GM12874 (cell line): Measurements from ENCODE around the gene GNAO1.

ENCODE experiments used
- TF ChIP-seq, protein P1 (sequence below): IDR thresholded peaks from 2 replicates; pipeline ENCODE4 v1.5.1; 2011; ENCODE audit warnings: low read depth, mild to moderate bottlenecking, control low read depth, low read length, moderate library complexity; ENCODE audit not compliant: insufficient read depth

Gene GNAO1

DNA sequence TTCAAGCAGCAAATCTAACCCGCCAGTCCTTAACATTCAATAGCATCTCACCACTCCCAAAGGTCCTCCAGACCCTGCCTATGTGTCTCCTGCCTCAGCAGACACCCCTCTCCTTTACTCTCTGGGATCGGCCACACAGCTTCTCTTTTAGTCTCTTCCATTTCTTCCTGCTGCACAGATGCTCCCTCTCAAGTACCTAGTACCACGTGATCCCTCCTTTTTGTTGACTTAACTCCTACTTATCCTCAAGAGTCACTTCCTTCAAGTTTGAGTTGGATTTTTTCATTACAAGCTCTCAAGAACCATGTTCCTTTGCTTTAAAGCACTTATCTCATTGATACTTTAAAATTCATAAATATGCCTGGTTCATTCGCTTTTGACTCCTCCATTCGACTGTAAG, 209.2 kb downstream of the GNAO1 start:
- TF ChIP-seq, protein P1, sequence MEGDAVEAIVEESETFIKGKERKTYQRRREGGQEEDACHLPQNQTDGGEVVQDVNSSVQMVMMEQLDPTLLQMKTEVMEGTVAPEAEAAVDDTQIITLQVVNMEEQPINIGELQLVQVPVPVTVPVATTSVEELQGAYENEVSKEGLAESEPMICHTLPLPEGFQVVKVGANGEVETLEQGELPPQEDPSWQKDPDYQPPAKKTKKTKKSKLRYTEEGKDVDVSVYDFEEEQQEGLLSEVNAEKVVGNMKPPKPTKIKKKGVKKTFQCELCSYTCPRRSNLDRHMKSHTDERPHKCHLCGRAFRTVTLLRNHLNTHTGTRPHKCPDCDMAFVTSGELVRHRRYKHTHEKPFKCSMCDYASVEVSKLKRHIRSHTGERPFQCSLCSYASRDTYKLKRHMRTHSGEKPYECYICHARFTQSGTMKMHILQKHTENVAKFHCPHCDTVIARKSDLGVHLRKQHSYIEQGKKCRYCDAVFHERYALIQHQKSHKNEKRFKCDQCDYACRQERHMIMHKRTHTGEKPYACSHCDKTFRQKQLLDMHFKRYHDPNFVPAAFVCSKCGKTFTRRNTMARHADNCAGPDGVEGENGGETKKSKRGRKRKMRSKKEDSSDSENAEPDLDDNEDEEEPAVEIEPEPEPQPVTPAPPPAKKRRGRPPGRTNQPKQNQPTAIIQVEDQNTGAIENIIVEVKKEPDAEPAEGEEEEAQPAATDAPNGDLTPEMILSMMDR, result no peak

DNA sequence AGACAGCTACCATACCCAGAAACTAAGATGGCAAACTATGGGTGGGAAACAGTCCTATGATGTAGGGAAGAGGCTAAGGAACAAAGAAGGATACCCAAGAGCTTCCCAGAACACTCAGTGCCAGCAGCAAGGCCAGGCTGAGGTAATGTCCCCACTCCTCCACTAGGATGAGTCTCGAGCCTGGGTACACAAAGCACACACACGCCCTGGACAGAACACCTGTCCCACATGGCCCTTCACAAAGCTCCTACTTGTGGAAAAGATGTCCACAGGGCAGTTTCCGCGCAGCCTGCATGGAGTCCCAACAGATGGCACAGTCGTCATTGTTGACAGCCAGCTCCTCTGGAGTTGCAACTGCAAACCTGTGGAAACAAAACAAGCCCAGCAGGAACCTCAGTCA, 210.2 kb downstream of the GNAO1 start:
- TF ChIP-seq, protein P1, result peak; percentile 54; the same call in 1 of the 2 replicates

DNA sequence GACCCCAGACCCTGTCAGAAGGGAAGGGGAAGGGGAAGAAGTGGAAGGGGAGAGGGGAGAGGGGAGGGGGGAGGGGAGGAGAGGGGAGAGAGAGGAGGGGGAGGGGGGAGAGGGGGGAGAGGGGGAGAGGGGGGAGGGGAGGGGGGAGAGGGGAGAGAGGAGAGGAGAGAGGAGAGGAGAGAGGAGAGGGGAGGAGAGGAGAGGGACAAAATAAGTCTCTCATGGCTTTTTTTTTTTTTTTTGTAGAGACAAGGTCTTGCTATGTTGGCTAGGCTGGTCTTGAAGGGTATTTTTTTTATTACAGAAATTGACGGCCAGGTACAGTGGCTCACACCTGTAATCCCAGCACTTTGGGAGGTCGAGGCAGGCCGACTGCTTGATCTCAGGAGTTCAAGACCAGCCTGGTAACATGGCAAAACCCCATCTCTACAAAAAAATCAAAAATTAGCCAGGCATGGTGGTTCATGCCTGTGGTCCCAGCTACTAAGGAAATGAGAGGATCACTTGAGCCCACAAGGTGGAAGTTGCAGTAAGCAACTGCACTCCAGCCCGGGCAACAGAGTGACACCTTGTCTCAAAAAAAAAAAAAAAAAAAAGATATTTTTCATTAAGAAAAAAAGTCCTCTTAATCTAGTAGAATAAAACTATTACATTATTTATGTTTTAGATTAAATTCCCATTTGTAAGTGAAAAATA, 214.8 kb downstream of the GNAO1 start:
- TF ChIP-seq, protein P1, result no peak
